GM12872 (cell line): ENCODE data around the gene MGAT4C.

Source experiments
- TF ChIP-seq, protein P1 (sequence below): IDR thresholded peaks from 3 replicates; pipeline ENCODE4 v1.5.1; 2011; ENCODE audit warnings: low read depth, mild to moderate bottlenecking, low read length, moderate library complexity; ENCODE audit not compliant: insufficient read depth

The MGAT4C gene

DNA sequence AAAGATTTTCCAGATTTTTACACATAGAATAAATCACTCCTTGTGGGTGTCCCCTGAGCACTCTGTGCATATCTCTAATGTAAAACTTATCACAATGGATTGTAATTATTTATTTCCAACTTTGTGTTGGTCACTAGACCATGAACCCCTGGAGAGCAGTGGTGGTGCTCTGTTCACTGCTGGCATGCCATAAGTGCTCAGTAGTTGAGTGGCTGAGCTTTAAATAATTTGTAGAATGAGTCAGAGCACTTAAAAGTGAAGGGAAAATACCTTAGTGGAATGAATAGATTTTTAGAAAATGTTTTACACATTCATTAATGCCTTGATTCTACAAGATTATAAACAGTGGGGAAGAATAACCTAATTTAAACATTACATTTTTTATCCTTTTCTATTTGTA, 6.3 kb downstream of the MGAT4C start:
- TF ChIP-seq, protein P1, sequence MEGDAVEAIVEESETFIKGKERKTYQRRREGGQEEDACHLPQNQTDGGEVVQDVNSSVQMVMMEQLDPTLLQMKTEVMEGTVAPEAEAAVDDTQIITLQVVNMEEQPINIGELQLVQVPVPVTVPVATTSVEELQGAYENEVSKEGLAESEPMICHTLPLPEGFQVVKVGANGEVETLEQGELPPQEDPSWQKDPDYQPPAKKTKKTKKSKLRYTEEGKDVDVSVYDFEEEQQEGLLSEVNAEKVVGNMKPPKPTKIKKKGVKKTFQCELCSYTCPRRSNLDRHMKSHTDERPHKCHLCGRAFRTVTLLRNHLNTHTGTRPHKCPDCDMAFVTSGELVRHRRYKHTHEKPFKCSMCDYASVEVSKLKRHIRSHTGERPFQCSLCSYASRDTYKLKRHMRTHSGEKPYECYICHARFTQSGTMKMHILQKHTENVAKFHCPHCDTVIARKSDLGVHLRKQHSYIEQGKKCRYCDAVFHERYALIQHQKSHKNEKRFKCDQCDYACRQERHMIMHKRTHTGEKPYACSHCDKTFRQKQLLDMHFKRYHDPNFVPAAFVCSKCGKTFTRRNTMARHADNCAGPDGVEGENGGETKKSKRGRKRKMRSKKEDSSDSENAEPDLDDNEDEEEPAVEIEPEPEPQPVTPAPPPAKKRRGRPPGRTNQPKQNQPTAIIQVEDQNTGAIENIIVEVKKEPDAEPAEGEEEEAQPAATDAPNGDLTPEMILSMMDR = no peak

GRCh38 chr12:86249276-86249675, 6.9 kb downstream of the MGAT4C start:
- TF ChIP-seq, protein P1 = no peak

GRCh38 chr12:86247871-86248270, 8.3 kb downstream of the MGAT4C start:
- TF ChIP-seq, protein P1 = no peak

GRCh38 chr12:86241600-86241999, 14.6 kb downstream of the MGAT4C start:
- TF ChIP-seq, protein P1 = no peak

DNA sequence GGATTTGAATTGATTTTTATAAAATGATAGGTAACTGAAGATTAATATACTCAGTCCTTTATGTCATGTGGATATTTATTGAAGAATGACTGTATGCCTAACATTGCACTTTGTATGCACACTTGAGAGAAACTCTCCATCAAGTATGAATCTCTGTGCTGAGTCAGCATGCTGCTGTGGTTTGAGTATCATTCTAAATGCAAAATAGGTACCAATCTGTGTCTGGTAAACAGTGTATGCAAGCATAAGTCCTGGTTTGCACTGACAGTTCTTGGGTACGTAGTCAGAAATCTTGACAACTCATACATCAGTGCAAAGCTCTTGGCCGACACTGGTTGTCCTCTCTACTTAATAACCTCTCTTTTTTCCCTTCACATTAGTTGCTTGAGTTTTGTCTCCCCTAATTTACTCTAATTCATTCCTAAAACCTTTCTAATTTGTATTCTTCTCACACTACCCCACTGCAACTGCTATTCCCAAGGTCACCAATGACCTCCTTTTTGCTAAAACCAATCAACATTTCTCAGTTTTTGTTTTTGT, 21.8 kb downstream of the MGAT4C start:
- TF ChIP-seq, protein P1 = no peak

GRCh38 chr12:86233126-86233525, 23.1 kb downstream of the MGAT4C start:
- TF ChIP-seq, protein P1 = no peak

GRCh38 chr12:86230516-86231146, 25.6 kb downstream of the MGAT4C start:
- TF ChIP-seq, protein P1 = no peak
